ENCODE data around the gene NEAT1.

The NEAT1 gene

DNA sequence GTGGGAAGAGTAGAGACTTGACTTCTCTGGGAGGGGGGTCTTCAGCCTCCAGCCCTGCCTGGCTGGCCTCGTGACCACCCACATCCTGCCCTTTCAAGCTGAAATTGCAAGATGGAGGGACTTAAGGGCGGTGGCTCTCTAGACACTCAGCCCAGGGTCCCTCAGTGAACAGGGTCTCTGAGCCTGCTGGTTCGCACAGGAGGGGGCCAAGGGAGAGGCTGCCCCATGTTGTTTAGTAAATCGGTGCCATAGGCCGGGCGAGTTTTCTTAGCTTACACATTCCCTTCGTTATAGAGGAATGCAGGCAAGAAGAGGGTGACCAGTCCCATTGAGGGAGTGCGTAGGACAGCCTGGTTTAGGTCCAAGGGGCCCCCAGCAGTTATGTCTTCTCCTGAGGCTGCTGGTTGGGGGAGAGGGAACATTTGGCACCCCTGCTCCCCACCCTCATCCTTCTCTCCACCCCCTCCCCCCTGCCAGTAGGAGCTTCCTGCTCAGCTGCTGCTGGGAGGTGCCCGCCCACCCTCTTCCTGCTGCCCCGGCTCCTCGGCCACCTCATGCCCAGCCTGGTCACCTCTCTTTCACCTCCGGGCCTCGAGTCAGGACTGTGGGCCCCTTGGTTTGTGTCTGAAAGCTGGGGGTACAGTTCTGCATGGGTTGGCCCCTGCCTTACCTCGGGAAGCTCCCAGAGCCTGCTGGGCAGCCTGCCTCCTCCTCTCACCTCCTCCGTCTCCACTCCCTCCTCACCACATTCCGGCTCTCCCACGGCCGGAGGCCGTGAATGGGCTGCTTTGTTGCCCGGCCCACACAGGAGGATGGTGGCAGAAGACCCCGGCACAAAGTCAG lies 32.3 kb upstream of the NEAT1 start:
- TF ChIP-seq, protein P1, sequence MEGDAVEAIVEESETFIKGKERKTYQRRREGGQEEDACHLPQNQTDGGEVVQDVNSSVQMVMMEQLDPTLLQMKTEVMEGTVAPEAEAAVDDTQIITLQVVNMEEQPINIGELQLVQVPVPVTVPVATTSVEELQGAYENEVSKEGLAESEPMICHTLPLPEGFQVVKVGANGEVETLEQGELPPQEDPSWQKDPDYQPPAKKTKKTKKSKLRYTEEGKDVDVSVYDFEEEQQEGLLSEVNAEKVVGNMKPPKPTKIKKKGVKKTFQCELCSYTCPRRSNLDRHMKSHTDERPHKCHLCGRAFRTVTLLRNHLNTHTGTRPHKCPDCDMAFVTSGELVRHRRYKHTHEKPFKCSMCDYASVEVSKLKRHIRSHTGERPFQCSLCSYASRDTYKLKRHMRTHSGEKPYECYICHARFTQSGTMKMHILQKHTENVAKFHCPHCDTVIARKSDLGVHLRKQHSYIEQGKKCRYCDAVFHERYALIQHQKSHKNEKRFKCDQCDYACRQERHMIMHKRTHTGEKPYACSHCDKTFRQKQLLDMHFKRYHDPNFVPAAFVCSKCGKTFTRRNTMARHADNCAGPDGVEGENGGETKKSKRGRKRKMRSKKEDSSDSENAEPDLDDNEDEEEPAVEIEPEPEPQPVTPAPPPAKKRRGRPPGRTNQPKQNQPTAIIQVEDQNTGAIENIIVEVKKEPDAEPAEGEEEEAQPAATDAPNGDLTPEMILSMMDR (IDR thresholded peaks at IDR 0.05; ENCODE audit: borderline replicate concordance, insufficient read depth, low read depth, low read length), result no peak
- H3K4me3 ChIP-seq (ENCODE audit: low read depth, low read length), result no peak overlapping the region

DNA sequence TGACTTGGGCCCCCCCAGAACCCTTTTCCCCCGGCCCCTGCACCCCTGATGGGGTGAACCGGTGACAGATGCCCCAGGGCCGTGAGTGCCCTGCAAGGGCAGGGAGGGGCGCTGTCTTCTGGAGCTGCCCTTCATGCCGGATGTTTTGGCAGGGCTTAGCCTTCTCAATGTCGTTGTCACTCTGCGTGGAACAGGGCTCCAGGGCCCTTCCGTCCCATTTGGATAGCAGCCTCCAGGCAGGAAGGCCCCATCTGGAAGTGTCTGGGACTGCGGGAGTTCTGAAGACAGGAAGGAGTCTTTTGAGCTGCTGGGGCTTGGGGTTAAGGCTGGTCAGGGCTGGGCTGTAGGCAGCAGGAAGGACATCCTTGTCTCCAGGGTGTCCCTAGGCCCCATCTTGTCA lies 31.6 kb upstream of the NEAT1 start:
- no peak overlapping the region for H3K4me3 ChIP-seq (ENCODE audit: low read depth, low read length)
- TF ChIP-seq, protein P1 (IDR thresholded peaks at IDR 0.05; ENCODE audit: borderline replicate concordance, insufficient read depth, low read depth, low read length), result 0 out of 2 replicates have a peak, but pooled peaks have one; percentile 0

DNA sequence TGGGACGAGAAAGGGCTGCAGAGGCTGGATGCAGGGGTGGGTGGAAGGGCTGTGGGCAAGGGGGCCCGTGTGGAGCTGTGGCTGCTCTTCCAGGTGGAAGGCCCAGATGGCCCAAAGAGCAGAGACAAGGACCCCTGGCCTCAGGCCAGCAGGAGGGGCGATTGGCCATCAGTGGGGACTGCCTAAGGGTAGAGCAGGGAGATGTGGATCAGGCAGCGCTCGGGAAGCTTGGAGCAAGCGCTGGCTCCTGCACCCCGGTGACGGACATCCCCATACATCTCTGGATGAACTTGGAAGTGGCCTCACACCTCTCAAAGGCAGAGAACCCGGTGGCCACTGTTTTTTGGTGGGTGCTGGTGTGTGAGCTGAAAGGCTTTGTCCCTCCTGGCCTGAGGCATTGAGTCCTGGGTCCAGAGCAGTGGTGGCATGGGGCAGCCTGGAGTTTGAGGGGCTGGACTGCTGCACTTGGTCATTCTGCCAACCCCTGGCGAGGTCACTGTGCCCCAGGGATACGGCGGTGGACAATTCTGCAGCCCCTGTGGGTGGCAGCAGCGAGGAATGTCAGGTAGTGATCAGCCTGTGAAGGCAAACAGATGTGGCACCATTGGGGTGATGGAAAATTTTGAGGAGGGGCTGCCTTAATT lies 30.3 kb upstream of the NEAT1 start:
- TF ChIP-seq, protein P1 (IDR thresholded peaks at IDR 0.05; ENCODE audit: borderline replicate concordance, insufficient read depth, low read depth, low read length), result no peak
- no peak overlapping the region for H3K4me3 ChIP-seq (ENCODE audit: low read depth, low read length)

DNA sequence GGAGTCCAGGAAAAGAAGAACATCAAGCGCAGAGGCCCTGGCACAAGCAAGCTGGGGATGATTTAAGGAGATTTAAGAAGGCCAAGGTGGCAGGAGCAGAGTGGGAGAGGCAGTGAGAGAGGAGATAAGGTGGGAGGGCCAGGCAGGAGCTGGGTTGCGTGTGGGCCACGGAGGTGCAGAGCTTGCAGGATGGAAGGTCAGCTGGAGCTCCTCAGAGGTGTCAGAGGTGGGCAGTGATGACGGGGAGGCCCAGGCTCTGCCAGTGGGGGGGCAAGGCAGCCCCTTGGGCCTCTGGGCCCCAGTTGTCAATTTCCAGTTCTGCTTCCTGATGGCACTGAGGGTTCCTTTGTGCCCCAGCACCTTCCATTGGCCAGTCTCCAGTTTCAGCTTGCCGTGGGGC lies 29.7 kb upstream of the NEAT1 start:
- TF ChIP-seq, protein P1 (IDR thresholded peaks at IDR 0.05; ENCODE audit: borderline replicate concordance, insufficient read depth, low read depth, low read length), result no peak

DNA sequence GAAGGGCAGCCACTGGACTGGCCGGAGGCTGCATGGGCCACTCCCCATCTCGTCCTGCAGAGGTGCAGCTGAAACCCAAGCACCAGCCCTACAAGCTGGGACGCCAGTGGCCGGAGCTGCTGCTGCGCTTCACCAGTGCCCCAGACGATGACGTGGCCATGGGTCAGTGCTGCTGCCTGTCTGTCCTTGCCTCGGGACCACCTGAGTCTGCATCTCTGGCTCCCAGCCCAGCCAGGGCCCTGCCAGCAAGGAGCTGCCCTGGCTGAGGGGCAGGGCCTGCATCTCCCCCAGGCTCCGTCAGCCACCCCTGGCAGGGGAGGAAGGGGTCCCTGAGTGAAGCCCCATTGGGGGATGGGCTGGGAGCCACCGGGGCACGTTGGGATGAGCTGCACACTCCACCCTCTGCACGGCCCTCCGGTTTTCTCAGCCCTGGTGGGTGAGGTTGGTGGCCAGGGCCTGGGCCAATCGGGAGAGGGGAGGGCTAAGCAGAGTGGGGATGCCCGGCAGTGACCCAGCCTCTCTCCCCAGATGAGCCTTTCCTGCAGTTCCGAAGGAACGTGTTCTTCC lies 29.0 kb upstream of the NEAT1 start:
- H3K4me3 ChIP-seq (ENCODE audit: low read depth, low read length), result no peak overlapping the region
- TF ChIP-seq, protein P1 (IDR thresholded peaks at IDR 0.05; ENCODE audit: borderline replicate concordance, insufficient read depth, low read depth, low read length), result no peak

More for the DNA sequence above, 29.7 kb upstream of the NEAT1 start:
- H3K4me3 ChIP-seq (ENCODE audit: low read depth, low read length), result no peak overlapping the region

DNA sequence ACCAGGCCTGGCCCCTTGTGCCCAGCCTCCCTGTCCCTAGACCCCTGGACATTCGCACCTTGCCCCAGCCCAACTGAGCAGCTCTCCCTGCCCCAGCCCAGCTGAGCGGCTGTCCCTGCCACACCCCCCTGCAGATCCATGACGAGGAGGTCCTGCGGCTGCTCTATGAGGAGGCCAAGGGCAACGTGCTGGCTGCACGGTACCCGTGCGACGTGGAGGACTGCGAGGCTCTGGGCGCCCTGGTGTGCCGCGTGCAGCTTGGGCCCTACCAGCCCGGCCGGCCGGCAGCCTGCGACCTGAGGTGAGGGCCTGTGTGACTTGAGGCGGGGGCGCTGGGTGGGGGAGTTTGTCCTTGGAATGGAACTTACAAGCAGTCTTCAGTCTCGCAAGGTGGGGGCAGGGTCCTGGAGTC lies 28.5 kb upstream of the NEAT1 start:
- TF ChIP-seq, protein P1 (IDR thresholded peaks at IDR 0.05; ENCODE audit: borderline replicate concordance, insufficient read depth, low read depth, low read length), result no peak

More for the DNA sequence above, 28.5 kb upstream of the NEAT1 start:
- H3K4me3 ChIP-seq (ENCODE audit: low read depth, low read length), result no peak overlapping the region

Measured in GM12875 (cell line).